Sigmoid colon (tissue), 7 donors: Measurements from ENCODE around the gene RAP1GDS1. TPM values are rescaled to one million over a fixed set of nuclear protein-coding genes. Genes with fewer than 3 reads are reported as not detected.

ENCODE experiments used
- DNase-seq: peaks from one replicate; pipeline ENCODE4 v3.0.0-alpha.2; 2019
- H3K27ac ChIP-seq, 4 donors: fragments of 200-600 bp; sonication (generic); one replicate each; pipeline ENCODE4 v1.5.1; 2016 to 2019; ENCODE audit warnings: mild to moderate bottlenecking in 1 of 4
- H3K27me3 ChIP-seq, 3 donors: fragments of 200-600 bp; sonication (generic); one replicate each; pipeline ENCODE4 v1.5.1; 2019; ENCODE audit warnings: mild to moderate bottlenecking in 1 of 3
- H3K36me3 ChIP-seq, 4 donors: fragments of 200-600 bp; sonication (generic); one replicate each; pipeline ENCODE4 v1.5.1; 2016 to 2019
- H3K4me1 ChIP-seq, 4 donors: fragments of 200-600 bp; sonication (generic); one replicate each; pipeline ENCODE4 v1.5.1; 2017 to 2019
- H3K4me3 ChIP-seq, 4 donors: fragments of 200-600 bp; sonication (generic); one replicate each; pipeline ENCODE4 v1.5.1; 2017 to 2019; ENCODE audit warnings: mild to moderate bottlenecking in 2 of 4, moderate library complexity in 1 of 4
- H3K9me3 ChIP-seq, 4 donors: fragments of 200-600 bp in 3 of 4; sonication (generic) in 3 of 4; one replicate each; pipeline versions ENCODE4 v1.5.1 to v1.6.1; 2013 to 2019
- EP300 ChIP-seq, 4 donors: sonication (generic); formaldehyde crosslinking; IDR thresholded peaks; one replicate each; pipeline ENCODE4 v1.6.1; 2017; ENCODE audit warnings: antibody characterized with exemption in 4 of 4
- POLR2A ChIP-seq, 2 donors: fragments of 450-650 bp; IDR thresholded peaks; one replicate each; pipeline ENCODE4 v1.6.1; 2016; ENCODE audit warnings: antibody characterized with exemption in 2 of 2, mild to moderate bottlenecking in 2 of 2, moderate library complexity in 2 of 2
- POLR2AphosphoS5 ChIP-seq, 4 donors: sonication (generic); formaldehyde crosslinking; IDR thresholded peaks; one replicate each; pipeline ENCODE4 v1.6.1; 2017; ENCODE audit warnings: antibody characterized with exemption in 4 of 4
- WGBS, 2 donors: extraction: QIAGEN DNeasy Blood & Tissue Kit; methylation state at CpG; one replicate each; pipeline ENCODE4 v1.1.7; 2013; 5-methylcytosine and 5-hydroxymethylcytosine counted together
- intact Hi-C: fragments of 100-400 bp; cut with DNase I; formaldehyde crosslinking; loops from one replicate; pipeline ENCODE4 v1.15.1; 2023
- polyA plus RNA-seq, 3 donors: library from polyadenylated mRNA; stranded (reverse); fragments of 200-250 nt; gene quantifications; one replicate each; pipeline ENCODE4 v1.2.3, GENCODE V29; 2013
- total RNA-seq, 4 donors: library from RNA; depleted of rRNA; stranded (reverse); fragments of >200 nt; gene quantifications; one replicate each; pipeline ENCODE4 v1.1.0, GENCODE V29; 2016
- TF ChIP-seq, protein P1 (sequence below), 4 experiments: fragments of 450-650 bp in 3 of 4; fragments of 200-600 bp in 1 of 4; IDR thresholded peaks; one replicate each; pipeline ENCODE4 v1.5.1; 2016 to 2019; ENCODE audit warnings: antibody characterized with exemption in 4 of 4, mild to moderate bottlenecking in 3 of 4, moderate library complexity in 2 of 4
- donor health status: healthy with polysubstance abuse.
- donor health status: Bipolar disorder and iron deficiency.
- donor health status: healthy.

The RAP1GDS1 gene
- total and polyA plus RNA-seq, 7 donors = 10.2 to 34.9 (median 31.8) TPM

DNA sequence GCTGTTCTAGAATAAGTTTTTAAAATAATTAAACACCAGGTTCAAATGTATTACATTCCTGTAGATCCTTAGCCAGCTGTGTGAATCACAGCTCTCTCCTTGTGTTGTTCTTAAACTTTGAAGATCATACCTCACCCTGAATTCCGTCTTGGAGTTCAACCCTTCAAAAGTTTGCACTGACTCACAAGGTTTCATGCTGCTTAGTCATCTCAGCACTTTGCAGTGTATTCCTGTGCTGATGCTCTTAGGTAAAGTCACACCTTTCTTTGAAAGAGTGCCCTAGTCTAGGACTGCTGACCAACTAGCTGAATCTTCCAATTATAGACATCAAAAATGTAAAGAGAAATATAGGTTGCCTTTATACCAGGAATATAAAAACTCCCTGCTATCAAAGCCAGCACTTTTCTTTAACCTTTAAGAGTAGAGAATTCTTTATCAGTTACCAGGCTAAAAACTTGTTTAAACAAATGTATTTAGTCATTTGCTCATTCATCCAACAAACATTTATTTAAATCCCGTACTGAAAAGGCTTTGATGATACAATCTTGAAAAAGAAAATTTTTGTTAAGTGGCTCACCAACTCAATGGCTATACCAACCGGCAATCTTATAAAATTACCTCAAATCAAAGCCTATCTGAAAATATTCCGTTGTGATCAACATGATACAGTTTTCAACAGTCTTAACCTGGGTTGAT is 169.7 kb downstream of the RAP1GDS1 start:
- intact Hi-C loops = no loop called here
- H3K4me3 ChIP-seq = no peak overlapping the region
- no peak overlapping the region for H3K27ac ChIP-seq
- DNase-seq = no peak
- 90 to 91% methylated on average over 4 of the region's 4 CpGs for WGBS, 2 donors
- no peaks in the 10 kb centered on the region for H3K4me1 ChIP-seq
- peaks cover 0 to 15% (median 0%) of the 10 kb centered on the region in 4 donors for H3K36me3 ChIP-seq
- TF ChIP-seq, protein P1, sequence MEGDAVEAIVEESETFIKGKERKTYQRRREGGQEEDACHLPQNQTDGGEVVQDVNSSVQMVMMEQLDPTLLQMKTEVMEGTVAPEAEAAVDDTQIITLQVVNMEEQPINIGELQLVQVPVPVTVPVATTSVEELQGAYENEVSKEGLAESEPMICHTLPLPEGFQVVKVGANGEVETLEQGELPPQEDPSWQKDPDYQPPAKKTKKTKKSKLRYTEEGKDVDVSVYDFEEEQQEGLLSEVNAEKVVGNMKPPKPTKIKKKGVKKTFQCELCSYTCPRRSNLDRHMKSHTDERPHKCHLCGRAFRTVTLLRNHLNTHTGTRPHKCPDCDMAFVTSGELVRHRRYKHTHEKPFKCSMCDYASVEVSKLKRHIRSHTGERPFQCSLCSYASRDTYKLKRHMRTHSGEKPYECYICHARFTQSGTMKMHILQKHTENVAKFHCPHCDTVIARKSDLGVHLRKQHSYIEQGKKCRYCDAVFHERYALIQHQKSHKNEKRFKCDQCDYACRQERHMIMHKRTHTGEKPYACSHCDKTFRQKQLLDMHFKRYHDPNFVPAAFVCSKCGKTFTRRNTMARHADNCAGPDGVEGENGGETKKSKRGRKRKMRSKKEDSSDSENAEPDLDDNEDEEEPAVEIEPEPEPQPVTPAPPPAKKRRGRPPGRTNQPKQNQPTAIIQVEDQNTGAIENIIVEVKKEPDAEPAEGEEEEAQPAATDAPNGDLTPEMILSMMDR (IDR thresholded peaks at IDR 0.05) = no peak
- TF ChIP-seq POLR2AphosphoS5 (IDR thresholded peaks at IDR 0.05) (no peak), POLR2A (IDR thresholded peaks at IDR 0.05) (no peak), EP300 (IDR thresholded peaks at IDR 0.05) (no peak)
- no peaks in the 10 kb centered on the region for H3K27me3 ChIP-seq
- no peaks in the 10 kb centered on the region for H3K9me3 ChIP-seq

DNA sequence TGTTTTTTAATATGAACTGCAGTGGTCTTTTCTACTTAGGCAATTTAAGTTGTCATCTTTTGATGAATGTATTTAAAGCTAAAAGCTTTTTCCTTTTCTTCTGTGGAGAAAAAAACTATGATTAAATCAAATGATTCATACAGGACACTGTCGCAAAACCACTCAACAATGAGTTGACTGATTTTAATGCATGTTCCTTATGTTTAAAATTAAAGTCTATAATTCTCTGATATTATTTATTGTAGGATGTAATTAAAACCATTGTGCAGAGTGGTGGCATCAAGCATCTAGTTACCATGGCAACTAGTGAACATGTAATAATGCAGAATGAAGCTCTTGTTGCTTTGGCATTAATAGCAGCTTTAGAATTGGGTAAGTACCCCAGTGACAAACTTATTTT is 172.5 kb downstream of the RAP1GDS1 start:
- H3K27ac ChIP-seq = no peak overlapping the region
- no peak for DNase-seq
- H3K4me1 ChIP-seq = no peaks in the 10 kb centered on the region
- TF ChIP-seq, protein P1 (IDR thresholded peaks at IDR 0.05) = no peak
- no peak for TF ChIP-seq POLR2A (IDR thresholded peaks at IDR 0.05)
- no peak overlapping the region for H3K4me3 ChIP-seq
- peaks cover 0 to 26% (median 0%) of the 10 kb centered on the region in 4 donors for H3K36me3 ChIP-seq
- intact Hi-C loops = no loop called here
- H3K9me3 ChIP-seq = no peaks in the 10 kb centered on the region
- H3K27me3 ChIP-seq = no peaks in the 10 kb centered on the region
- 92 to 96% methylated on average over 1 of the region's 1 CpG for WGBS, 2 donors

DNA sequence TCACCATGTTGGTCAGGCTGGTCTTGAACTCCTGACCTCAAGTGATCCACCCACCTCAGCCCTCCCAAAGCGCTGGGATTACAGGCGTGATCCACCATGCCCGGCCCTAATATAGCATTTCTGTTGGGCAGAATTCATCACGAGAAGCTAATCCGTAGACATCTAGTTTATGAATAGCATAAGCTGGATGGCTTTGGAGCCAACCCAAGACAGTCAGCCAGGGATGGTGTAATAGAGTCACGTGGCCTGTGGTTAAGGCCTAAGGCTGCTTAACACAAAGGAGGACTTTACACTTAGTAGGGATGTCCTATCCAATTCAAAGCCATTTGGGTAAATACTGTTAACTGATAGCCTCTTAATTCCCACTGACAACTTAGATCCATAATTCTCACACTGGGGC is 173.6 kb downstream of the RAP1GDS1 start:
- H3K36me3 ChIP-seq = peaks cover 0 to 26% (median 0%) of the 10 kb centered on the region in 4 donors
- TF ChIP-seq, protein P1 (IDR thresholded peaks at IDR 0.05) = no peak
- TF ChIP-seq POLR2AphosphoS5 (IDR thresholded peaks at IDR 0.05) (no peak), EP300 (IDR thresholded peaks at IDR 0.05) (no peak), POLR2A (IDR thresholded peaks at IDR 0.05) (no peak)
- 96 to 98% methylated on average over 6 of the region's 6 CpGs for WGBS, 2 donors
- H3K27ac ChIP-seq = no peak overlapping the region
- intact Hi-C loops = no loop called here
- H3K4me1 ChIP-seq = no peaks in the 10 kb centered on the region
- H3K27me3 ChIP-seq = no peaks in the 10 kb centered on the region
- no peaks in the 10 kb centered on the region for H3K9me3 ChIP-seq
- DNase-seq = no peak
- H3K4me3 ChIP-seq = no peak overlapping the region

DNA sequence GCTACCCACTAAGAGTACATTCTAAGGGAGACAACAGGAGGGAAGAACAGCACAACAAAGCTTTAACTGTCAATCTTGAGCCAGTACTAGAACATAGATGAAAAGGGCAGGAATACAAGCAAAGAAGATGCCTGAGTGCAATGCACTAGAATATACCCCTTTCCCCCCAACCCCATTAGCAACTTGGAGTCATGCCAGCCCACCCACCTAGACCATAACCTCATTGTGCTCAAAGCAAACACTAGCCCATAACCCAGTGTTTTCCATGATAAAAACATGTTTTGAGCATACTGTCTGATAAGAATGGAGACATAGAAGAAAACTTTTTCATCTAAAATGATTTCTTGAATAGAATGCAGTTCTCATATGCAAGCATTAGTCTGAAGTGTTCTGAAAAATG is 183.2 kb downstream of the RAP1GDS1 start:
- no peak for TF ChIP-seq EP300 (IDR thresholded peaks at IDR 0.05)
- no peak for TF ChIP-seq POLR2A (IDR thresholded peaks at IDR 0.05)
- TF ChIP-seq, protein P1 (IDR thresholded peaks at IDR 0.05) = no peak
- TF ChIP-seq POLR2AphosphoS5 (IDR thresholded peaks at IDR 0.05) = no peak
- Histone ChIP-seq H3K27me3 (no peaks in the 10 kb centered on the region), H3K27ac (no peak overlapping the region), H3K4me1 (no peaks in the 10 kb centered on the region), H3K4me3 (no peak overlapping the region), H3K9me3 (no peaks in the 10 kb centered on the region), H3K36me3 (peaks cover 0 to 32% (median 3%) of the 10 kb centered on the region in 4 donors)
- intact Hi-C loops = no loop called here
- DNase-seq = no peak
